Amniotic epithelial cell (primary cell): ENCODE results near the gene AGTRAP.
A peak's percentile ranks its signal among the peaks of the same experiment; 100 is the strongest.

Experiments
- DNase-seq: peaks from one replicate; pipeline ENCODE4 v3.0.0-alpha.2; 2010; ENCODE audit warnings: low read depth

Gene AGTRAP

GRCh38 chr1:11735854-11736745, at the start of gene AGTRAP:
TSS of gene AGTRAP (plus strand) at chr1:11736136. CDS start at chr1:11736209, 73 bp downstream.
- peak; percentile 81 for DNase-seq

GRCh38 chr1:11688506-11688905, 47.4 kb upstream of the AGTRAP start:
- no peak for DNase-seq

- no peak for DNase-seq
Measured at GRCh38 chr1:11690397-11691301, 45.3 kb upstream of the AGTRAP start.

GRCh38 chr1:11691302-11691914, 44.5 kb upstream of the AGTRAP start, which contains the start of gene DRAXIN:
TSS of gene DRAXIN (plus strand) at chr1:11691710. CDS start at chr1:11706259, 14,549 bp downstream.
- no peak for DNase-seq

GRCh38 chr1:11691928-11692711, 43.8 kb upstream of the AGTRAP start:
- no peak for DNase-seq

GRCh38 chr1:11693024-11693590, 42.8 kb upstream of the AGTRAP start:
- peak; percentile 33 for DNase-seq

GRCh38 chr1:11693917-11694316, 42.0 kb upstream of the AGTRAP start:
- DNase-seq: no peak

- DNase-seq: no peak
Measured at GRCh38 chr1:11695861-11696260, 40.1 kb upstream of the AGTRAP start.

GRCh38 chr1:11697188-11697892, 38.6 kb upstream of the AGTRAP start:
- DNase-seq: no peak

GRCh38 chr1:11697893-11698210, 38.1 kb upstream of the AGTRAP start:
- no peak for DNase-seq

- DNase-seq: no peak
Measured at GRCh38 chr1:11700601-11701467, 35.1 kb upstream of the AGTRAP start.

GRCh38 chr1:11701551-11701961, 34.4 kb upstream of the AGTRAP start:
- DNase-seq: no peak

- DNase-seq: no peak
Measured at GRCh38 chr1:11701981-11702803, 33.7 kb upstream of the AGTRAP start.

GRCh38 chr1:11703357-11704193, 32.4 kb upstream of the AGTRAP start:
- DNase-seq: no peak

- DNase-seq: no peak
Measured at GRCh38 chr1:11704194-11704529, 31.8 kb upstream of the AGTRAP start.

GRCh38 chr1:11704691-11705475, 31.1 kb upstream of the AGTRAP start:
- DNase-seq: no peak

GRCh38 chr1:11705596-11705995, 30.3 kb upstream of the AGTRAP start:
- DNase-seq: no peak
